GM23338 (cell line): ENCODE results near the gene TMEM132D. TPM values are rescaled to one million over a fixed set of nuclear protein-coding genes. Genes with fewer than 3 reads are reported as not detected.

ENCODE experiments used
- ATAC-seq: fragments of 200-7000 bp; cut with Tn5 transposase; 3 replicates; pipeline ENCODE4 v1.9.1; 2020
- DNase-seq: peaks from one replicate; pipeline ENCODE4 v3.0.0-alpha.2; 2015; ENCODE audit warnings: low spot score
- H2AFZ ChIP-seq: fragments of 200-600 bp; sonication (generic); 2 replicates; pipeline ENCODE4 v1.8.0; 2016; ENCODE audit warnings: antibody characterized with exemption, mild to moderate bottlenecking, moderate library complexity
- H3F3A ChIP-seq: fragments of 200-600 bp; sonication (generic); replicated peaks from 2 replicates; pipeline ENCODE4 v1.8.0; 2017; ENCODE audit warnings: antibody characterized with exemption, mixed run types, low read depth
- H3K27ac ChIP-seq: fragments of 200-600 bp; sonication (generic); 2 replicates; pipeline ENCODE4 v1.6.1; 2016; ENCODE audit warnings: low read depth
- H3K27me3 ChIP-seq: fragments of 200-600 bp; sonication (generic); 2 replicates; pipeline ENCODE4 v1.8.0; 2016; ENCODE audit warnings: mild to moderate bottlenecking, mixed run types, moderate library complexity; ENCODE audit not compliant: insufficient read depth
- H3K36me3 ChIP-seq: fragments of 200-600 bp; sonication (generic); 2 replicates; pipeline ENCODE4 v1.8.0; 2016; ENCODE audit warnings: mild to moderate bottlenecking; ENCODE audit not compliant: insufficient read depth
- H3K4me1 ChIP-seq: fragments of 200-600 bp; sonication (generic); 2 replicates; pipeline ENCODE4 v1.8.0; 2016; ENCODE audit warnings: mild to moderate bottlenecking, moderate library complexity; ENCODE audit not compliant: insufficient read depth
- H3K4me2 ChIP-seq: fragments of 200-600 bp; sonication (generic); 2 replicates; pipeline ENCODE4 v1.7.1; 2017; ENCODE audit warnings: mixed run types
- H3K4me3 ChIP-seq: fragments of 200-600 bp; sonication (generic); 2 replicates; pipeline ENCODE4 v1.6.1; 2016; ENCODE audit warnings: mixed run types
- H3K79me2 ChIP-seq: fragments of 200-600 bp; sonication (generic); replicated peaks from 2 replicates; pipeline ENCODE4 v1.8.0; 2017; ENCODE audit warnings: mild to moderate bottlenecking; ENCODE audit not compliant: insufficient read depth
- H3K9me2 ChIP-seq: fragments of 200-600 bp; sonication (generic); 2 replicates; pipeline ENCODE4 v1.8.0; 2017; ENCODE audit not compliant: insufficient read depth
- H4K20me1 ChIP-seq: fragments of 200-600 bp; sonication (generic); replicated peaks from 2 replicates; pipeline ENCODE4 v1.8.0; 2017; ENCODE audit warnings: mild to moderate bottlenecking; ENCODE audit not compliant: insufficient read depth
- H3K27ac Mint-ChIP-seq: 2 replicates; pipeline ENCODE4 v1.8.0; 2020; ENCODE audit warnings: inconsistent platforms, mild to moderate bottlenecking, moderate library complexity, mixed read lengths
- H3K27me3 Mint-ChIP-seq: 3 replicates; pipeline ENCODE4 v1.8.0; 2022; ENCODE audit warnings: low read depth, mild to moderate bottlenecking, moderate library complexity, mixed read lengths, inconsistent platforms; ENCODE audit not compliant: insufficient read depth, poor library complexity
- H3K36me3 Mint-ChIP-seq: 3 replicates; pipeline ENCODE4 v1.8.0; 2021; ENCODE audit warnings: low read depth, mild to moderate bottlenecking, inconsistent platforms, moderate library complexity, mixed read lengths
- H3K4me1 Mint-ChIP-seq: 3 replicates; pipeline ENCODE4 v1.8.0; 2020; ENCODE audit warnings: mild to moderate bottlenecking, inconsistent platforms, mixed read lengths
- H3K4me3 Mint-ChIP-seq: 3 replicates; pipeline ENCODE4 v1.8.0; 2021; ENCODE audit warnings: moderate library complexity, mild to moderate bottlenecking, inconsistent platforms, mixed read lengths
- H3K9me3 Mint-ChIP-seq: 3 replicates; pipeline ENCODE4 v1.8.0; 2020; ENCODE audit warnings: moderate library complexity, mild to moderate bottlenecking, inconsistent platforms, mixed read lengths
- CREB1 ChIP-seq: fragments of 250-450 bp; sonication (Bioruptor Pico); IDR thresholded peaks from 2 replicates; pipeline ENCODE4 v1.5.0; 2020; ENCODE audit warnings: low read depth, mild to moderate bottlenecking, moderate library complexity
- EZH2 ChIP-seq: fragments of 200-600 bp; sonication (generic); IDR thresholded peaks from one replicate; pipeline ENCODE4 v1.8.0; 2017; ENCODE audit warnings: antibody characterized with exemption, mild to moderate bottlenecking, low read depth; ENCODE audit not compliant: unreplicated experiment
- EZH2phosphoT487 ChIP-seq: fragments of 200-600 bp; sonication (generic); IDR thresholded peaks from one replicate; pipeline ENCODE4 v1.8.1; 2018; ENCODE audit warnings: antibody characterized with exemption; ENCODE audit not compliant: unreplicated experiment
- JUNB ChIP-seq: IDR thresholded peaks from one replicate; pipeline ENCODE4 v1.6.1; 2016; ENCODE audit warnings: antibody characterized with exemption; ENCODE audit not compliant: unreplicated experiment
- NANOG ChIP-seq: IDR thresholded peaks from 2 replicates; pipeline ENCODE4 v1.6.1; 2016; ENCODE audit warnings: antibody characterized with exemption, borderline replicate concordance
- POLR2AphosphoS5 ChIP-seq: IDR thresholded peaks from 2 replicates; pipeline ENCODE4 v1.6.1; 2016; ENCODE audit warnings: antibody characterized with exemption, low read depth
- STAT1 ChIP-seq: IDR thresholded peaks from one replicate; pipeline ENCODE4 v1.6.1; 2016; ENCODE audit warnings: antibody characterized with exemption; ENCODE audit not compliant: unreplicated experiment
- ZNF114 ChIP-seq: fragments of 250-450 bp; sonication (Bioruptor Pico); IDR thresholded peaks from 2 replicates; pipeline ENCODE4 v1.5.0; 2020; ENCODE audit warnings: mild to moderate bottlenecking, moderate library complexity
- ZNF331 ChIP-seq: fragments of 250-450 bp; sonication (Bioruptor Pico); IDR thresholded peaks from 2 replicates; pipeline ENCODE4 v1.5.0; 2020; ENCODE audit warnings: low read depth, mild to moderate bottlenecking, moderate library complexity
- ZNF462 ChIP-seq: fragments of 250-450 bp; sonication (Bioruptor Pico); IDR thresholded peaks from 2 replicates; pipeline ENCODE4 v1.5.0; 2020; ENCODE audit warnings: mild to moderate bottlenecking, moderate library complexity
- polyA plus RNA-seq: library from polyadenylated mRNA; unstranded; fragments of >200 nt; fragmentation: Nextera tagmentation; extraction: Ambion mirVana; gene quantifications from 2 replicates; pipeline ENCODE4 v1.2.1, GENCODE V29; 2016
- total RNA-seq: library from RNA; depleted of rRNA; stranded (reverse); fragments of >200 nt; shearing (Covaris generic); gene quantifications from 2 replicates; pipeline ENCODE4 v1.2.3, GENCODE V29; 2014
- TF ChIP-seq, protein P1 (sequence below): IDR thresholded peaks from 2 replicates; pipeline ENCODE4 v1.6.1; 2016; ENCODE audit warnings: antibody characterized with exemption
- TF ChIP-seq, protein P2 (sequence below), 2 experiments: fragments of 200-600 bp in 1 of 2; sonication (generic) in 1 of 2; conservative IDR thresholded peaks; 2 replicates each; pipeline versions ENCODE4 v1.5.1 to v1.6.1; 2016 to 2017; ENCODE audit warnings: antibody characterized with exemption in 2 of 2, low read depth in 2 of 2, mild to moderate bottlenecking in 2 of 2, moderate library complexity in 1 of 2
- TF ChIP-seq, protein P3 (sequence below): IDR thresholded peaks from one replicate; pipeline ENCODE4 v1.6.1; 2018; ENCODE audit warnings: antibody characterized with exemption; ENCODE audit not compliant: unreplicated experiment

Gene TMEM132D
- total and polyA plus RNA-seq, 2 experiments from 2014 or later, result 0.44 to 5.3 TPM

GRCh38 chr12:129503802-129504201 lies 400.0 kb downstream of the TMEM132D start:
- no peak overlapping the region for H3K4me3 ChIP-seq
- no peaks in the 10 kb centered on the region for H3K79me2 ChIP-seq
- H3K27me3 ChIP-seq, result no peaks in the 10 kb centered on the region
- Mint-ChIP-seq H3K4me3 (no peak overlapping the region), H3K27ac (no peak overlapping the region), H3K36me3 (peaks cover 25% of the 10 kb centered on the region), H3K27me3 (no peaks in the 10 kb centered on the region), H3K9me3 (no peaks in the 10 kb centered on the region; the same call in 1 of the 3 replicates), H3K4me1 (no peaks in the 10 kb centered on the region)
- peaks cover 6% of the 10 kb centered on the region; the same call in 1 of the 2 replicates for H3K36me3 ChIP-seq
- no peak overlapping the region for H2AFZ ChIP-seq
- H3F3A ChIP-seq, result no peaks in the 10 kb centered on the region
- H3K9me2 ChIP-seq, result no peaks in the 10 kb centered on the region
- no peak for TF ChIP-seq EZH2
- TF ChIP-seq, protein P1, sequence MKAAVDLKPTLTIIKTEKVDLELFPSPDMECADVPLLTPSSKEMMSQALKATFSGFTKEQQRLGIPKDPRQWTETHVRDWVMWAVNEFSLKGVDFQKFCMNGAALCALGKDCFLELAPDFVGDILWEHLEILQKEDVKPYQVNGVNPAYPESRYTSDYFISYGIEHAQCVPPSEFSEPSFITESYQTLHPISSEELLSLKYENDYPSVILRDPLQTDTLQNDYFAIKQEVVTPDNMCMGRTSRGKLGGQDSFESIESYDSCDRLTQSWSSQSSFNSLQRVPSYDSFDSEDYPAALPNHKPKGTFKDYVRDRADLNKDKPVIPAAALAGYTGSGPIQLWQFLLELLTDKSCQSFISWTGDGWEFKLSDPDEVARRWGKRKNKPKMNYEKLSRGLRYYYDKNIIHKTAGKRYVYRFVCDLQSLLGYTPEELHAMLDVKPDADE, result no peak
- no peak for TF ChIP-seq ZNF331 (CRISPR knock-in tag)
- no peak for TF ChIP-seq STAT1
- no peak for TF ChIP-seq CREB1
- TF ChIP-seq, protein P2, sequence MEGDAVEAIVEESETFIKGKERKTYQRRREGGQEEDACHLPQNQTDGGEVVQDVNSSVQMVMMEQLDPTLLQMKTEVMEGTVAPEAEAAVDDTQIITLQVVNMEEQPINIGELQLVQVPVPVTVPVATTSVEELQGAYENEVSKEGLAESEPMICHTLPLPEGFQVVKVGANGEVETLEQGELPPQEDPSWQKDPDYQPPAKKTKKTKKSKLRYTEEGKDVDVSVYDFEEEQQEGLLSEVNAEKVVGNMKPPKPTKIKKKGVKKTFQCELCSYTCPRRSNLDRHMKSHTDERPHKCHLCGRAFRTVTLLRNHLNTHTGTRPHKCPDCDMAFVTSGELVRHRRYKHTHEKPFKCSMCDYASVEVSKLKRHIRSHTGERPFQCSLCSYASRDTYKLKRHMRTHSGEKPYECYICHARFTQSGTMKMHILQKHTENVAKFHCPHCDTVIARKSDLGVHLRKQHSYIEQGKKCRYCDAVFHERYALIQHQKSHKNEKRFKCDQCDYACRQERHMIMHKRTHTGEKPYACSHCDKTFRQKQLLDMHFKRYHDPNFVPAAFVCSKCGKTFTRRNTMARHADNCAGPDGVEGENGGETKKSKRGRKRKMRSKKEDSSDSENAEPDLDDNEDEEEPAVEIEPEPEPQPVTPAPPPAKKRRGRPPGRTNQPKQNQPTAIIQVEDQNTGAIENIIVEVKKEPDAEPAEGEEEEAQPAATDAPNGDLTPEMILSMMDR (conservative IDR thresholded peaks at IDR 0.05; ENCODE audit: low read depth in 2 of 2), result no peak
- no peak for TF ChIP-seq NANOG
- TF ChIP-seq ZNF462, result no peak
- TF ChIP-seq, protein P3, sequence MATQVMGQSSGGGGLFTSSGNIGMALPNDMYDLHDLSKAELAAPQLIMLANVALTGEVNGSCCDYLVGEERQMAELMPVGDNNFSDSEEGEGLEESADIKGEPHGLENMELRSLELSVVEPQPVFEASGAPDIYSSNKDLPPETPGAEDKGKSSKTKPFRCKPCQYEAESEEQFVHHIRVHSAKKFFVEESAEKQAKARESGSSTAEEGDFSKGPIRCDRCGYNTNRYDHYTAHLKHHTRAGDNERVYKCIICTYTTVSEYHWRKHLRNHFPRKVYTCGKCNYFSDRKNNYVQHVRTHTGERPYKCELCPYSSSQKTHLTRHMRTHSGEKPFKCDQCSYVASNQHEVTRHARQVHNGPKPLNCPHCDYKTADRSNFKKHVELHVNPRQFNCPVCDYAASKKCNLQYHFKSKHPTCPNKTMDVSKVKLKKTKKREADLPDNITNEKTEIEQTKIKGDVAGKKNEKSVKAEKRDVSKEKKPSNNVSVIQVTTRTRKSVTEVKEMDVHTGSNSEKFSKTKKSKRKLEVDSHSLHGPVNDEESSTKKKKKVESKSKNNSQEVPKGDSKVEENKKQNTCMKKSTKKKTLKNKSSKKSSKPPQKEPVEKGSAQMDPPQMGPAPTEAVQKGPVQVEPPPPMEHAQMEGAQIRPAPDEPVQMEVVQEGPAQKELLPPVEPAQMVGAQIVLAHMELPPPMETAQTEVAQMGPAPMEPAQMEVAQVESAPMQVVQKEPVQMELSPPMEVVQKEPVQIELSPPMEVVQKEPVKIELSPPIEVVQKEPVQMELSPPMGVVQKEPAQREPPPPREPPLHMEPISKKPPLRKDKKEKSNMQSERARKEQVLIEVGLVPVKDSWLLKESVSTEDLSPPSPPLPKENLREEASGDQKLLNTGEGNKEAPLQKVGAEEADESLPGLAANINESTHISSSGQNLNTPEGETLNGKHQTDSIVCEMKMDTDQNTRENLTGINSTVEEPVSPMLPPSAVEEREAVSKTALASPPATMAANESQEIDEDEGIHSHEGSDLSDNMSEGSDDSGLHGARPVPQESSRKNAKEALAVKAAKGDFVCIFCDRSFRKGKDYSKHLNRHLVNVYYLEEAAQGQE, result no peak
- no peak for TF ChIP-seq EZH2phosphoT487
- no peak for TF ChIP-seq ZNF114 (CRISPR knock-in tag)
- no peak for TF ChIP-seq JUNB
- TF ChIP-seq POLR2AphosphoS5, result no peak
- H4K20me1 ChIP-seq, result no peaks in the 10 kb centered on the region
- H3K4me2 ChIP-seq, result no peak overlapping the region
- no peak overlapping the region for H3K27ac ChIP-seq
- DNase-seq (no peak), ATAC-seq (no peak)
- H3K4me1 ChIP-seq, result no peaks in the 10 kb centered on the region
